GM18909 (cell line): ENCODE results near the gene FRMD4A.
"Not testable (repeated sequence)": the region's sequence is repeated elsewhere in the genome, so short reads cannot be mapped to it uniquely, and the experiment has no call there.

Experiments
- ATAC-seq: cut with Tn5 transposase; IDR thresholded peaks from one replicate; pipeline ENCODE4 v1.9.1; 2021; ENCODE audit warnings: mild to moderate bottlenecking; ENCODE audit not compliant: unreplicated experiment, poor library complexity

FRMD4A gene

GRCh38 chr10:13969118-13969791 is 361.5 kb downstream of the FRMD4A start:
- ATAC-seq: no peak

- no peak for ATAC-seq
Measured at GRCh38 chr10:13961853-13962252, 368.9 kb downstream of the FRMD4A start.

GRCh38 chr10:13961097-13961496 is 369.6 kb downstream of the FRMD4A start:
- ATAC-seq: no peak

GRCh38 chr10:13960603-13961002 is 370.1 kb downstream of the FRMD4A start:
- ATAC-seq: no peak

GRCh38 chr10:13959443-13960359 is 371.0 kb downstream of the FRMD4A start:
- ATAC-seq: no peak

- no peak for ATAC-seq
Measured at GRCh38 chr10:13957856-13958255, 372.9 kb downstream of the FRMD4A start.

- no peak for ATAC-seq
Measured at GRCh38 chr10:13956826-13957225, 373.9 kb downstream of the FRMD4A start.

GRCh38 chr10:13955409-13956068 is 375.2 kb downstream of the FRMD4A start:
- ATAC-seq: no peak

GRCh38 chr10:13954195-13954594 is 376.5 kb downstream of the FRMD4A start:
- not testable (repeated sequence) for ATAC-seq

- no peak for ATAC-seq
Measured at GRCh38 chr10:13953371-13953770, 377.4 kb downstream of the FRMD4A start.

- no peak for ATAC-seq
Measured at GRCh38 chr10:13950543-13950939, 380.2 kb downstream of the FRMD4A start.

- no peak for ATAC-seq
Measured at GRCh38 chr10:13949844-13950542, 380.7 kb downstream of the FRMD4A start.

GRCh38 chr10:13946209-13946460 is 384.6 kb downstream of the FRMD4A start:
- ATAC-seq: no peak

- ATAC-seq: no peak
Measured at GRCh38 chr10:13945390-13946208, 385.1 kb downstream of the FRMD4A start.

GRCh38 chr10:13944823-13945222 is 385.9 kb downstream of the FRMD4A start:
- ATAC-seq: no peak

- no peak for ATAC-seq
Measured at GRCh38 chr10:13943735-13944398, 386.9 kb downstream of the FRMD4A start.

GRCh38 chr10:13942035-13942434 is 388.7 kb downstream of the FRMD4A start:
- no peak for ATAC-seq

- ATAC-seq: no peak
Measured at GRCh38 chr10:13939391-13939790, 391.3 kb downstream of the FRMD4A start.

- no peak for ATAC-seq
Measured at GRCh38 chr10:13938950-13939349, 391.8 kb downstream of the FRMD4A start.
